Measurements from ENCODE around the gene SWSAP1.
"Not testable (repeated sequence)": the region's sequence is repeated elsewhere in the genome, so short reads cannot be mapped to it uniquely, and the experiment has no call there.

SWSAP1 gene

GRCh38 chr19:11379269-11379845 lies 4.9 kb downstream of the SWSAP1 start:
- DNase-seq (ENCODE audit: low read depth), result not testable (repeated sequence)

- DNase-seq (ENCODE audit: low read depth), result no peak
Observed at GRCh38 chr19:11379857-11380350, 5.4 kb downstream of the SWSAP1 start.

- peak; percentile 86 for DNase-seq (ENCODE audit: low read depth)
Observed at GRCh38 chr19:11380653-11381537, 6.4 kb downstream of the SWSAP1 start.

GRCh38 chr19:11382898-11383705 lies 8.6 kb downstream of the SWSAP1 start:
- DNase-seq (ENCODE audit: low read depth), result peak; percentile 13

GRCh38 chr19:11383706-11384048 lies 9.2 kb downstream of the SWSAP1 start:
- no peak for DNase-seq (ENCODE audit: low read depth)

- no peak for DNase-seq (ENCODE audit: low read depth)
Observed at GRCh38 chr19:11384778-11385129, 10.3 kb downstream of the SWSAP1 start.

GRCh38 chr19:11387162-11388034 lies 12.9 kb downstream of the SWSAP1 start:
- DNase-seq (ENCODE audit: low read depth), result no peak

GRCh38 chr19:11390359-11390758 lies 15.9 kb downstream of the SWSAP1 start:
- DNase-seq (ENCODE audit: low read depth), result no peak

GRCh38 chr19:11390933-11391680 lies 16.6 kb downstream of the SWSAP1 start:
- DNase-seq (ENCODE audit: low read depth), result no peak

GRCh38 chr19:11397089-11397610 lies 22.7 kb downstream of the SWSAP1 start:
- no peak for DNase-seq (ENCODE audit: low read depth)

- DNase-seq (ENCODE audit: low read depth), result no peak
Observed at GRCh38 chr19:11399667-11400066, 25.2 kb downstream of the SWSAP1 start.

GRCh38 chr19:11400798-11401197 lies 26.3 kb downstream of the SWSAP1 start:
- DNase-seq (ENCODE audit: low read depth), result no peak

- DNase-seq (ENCODE audit: low read depth), result no peak
Observed at GRCh38 chr19:11401808-11402543, 27.5 kb downstream of the SWSAP1 start.

GRCh38 chr19:11404588-11405222 lies 30.2 kb downstream of the SWSAP1 start:
- DNase-seq (ENCODE audit: low read depth), result no peak

GRCh38 chr19:11405846-11406643 lies 31.6 kb downstream of the SWSAP1 start:
- DNase-seq (ENCODE audit: low read depth), result no peak

- DNase-seq (ENCODE audit: low read depth), result not testable (repeated sequence)
Observed at GRCh38 chr19:11406703-11407236, 32.3 kb downstream of the SWSAP1 start.

- DNase-seq (ENCODE audit: low read depth), result no peak
Observed at GRCh38 chr19:11408591-11408990, 34.1 kb downstream of the SWSAP1 start.

- no peak for DNase-seq (ENCODE audit: low read depth)
Observed at GRCh38 chr19:11410682-11411081, 36.2 kb downstream of the SWSAP1 start.

Data from stimulated activated CD8-positive, alpha-beta memory T cell treated with anti-CD3 and anti-CD28 coated beads, Interleukin-12 subunit alpha, Interleukin-12 subunit beta, amount 100 ng/mL, for 4 hours (primary cell).